CD14-positive monocyte (primary cell): ENCODE measurements around the gene MTR. TPM values are rescaled to one million over a fixed set of nuclear protein-coding genes. Genes with fewer than 3 reads are reported as not detected.

Source experiments
- DNase-seq, 3 donors: peaks; one replicate each; pipeline ENCODE4 v3.0.0-alpha.2; 2011 to 2022
- H2AFZ ChIP-seq: 2 replicates; pipeline ENCODE4 v1.6.0; 2012; ENCODE audit warnings: mild to moderate bottlenecking, low read depth, low read length, inconsistent platforms; ENCODE audit not compliant: insufficient read depth, poor library complexity, severe bottlenecking
- H3K27ac ChIP-seq, 2 donors: 1 replicate in 1 of 2; 2 replicates in 1 of 2; pipeline ENCODE4 v1.5.1; 2012 to 2013; ENCODE audit warnings: low read length in 2 of 2, control low read depth in 1 of 2, inconsistent platforms in 1 of 2, low read depth in 1 of 2, mild to moderate bottlenecking in 1 of 2
- H3K27me3 ChIP-seq, 2 donors: one replicate each; pipeline versions ENCODE4 v1.6.0 to v1.6.1; 2011 to 2013; ENCODE audit warnings: low read length in 2 of 2; ENCODE audit not compliant: control insufficient read depth in 2 of 2, insufficient read depth in 2 of 2
- H3K36me3 ChIP-seq, 2 donors: replicated peaks in 1 of 2; 1 replicate in 1 of 2; 2 replicates in 1 of 2; pipeline versions ENCODE4 v1.5.1 to v1.6.1; 2012 to 2013; ENCODE audit warnings: low read length in 2 of 2, control low read depth in 1 of 2, inconsistent platforms in 1 of 2, mild to moderate bottlenecking in 1 of 2; ENCODE audit not compliant: insufficient read depth in 2 of 2, control insufficient read depth in 1 of 2
- H3K4me1 ChIP-seq, 2 donors: 1 replicate in 1 of 2; 2 replicates in 1 of 2; pipeline versions ENCODE4 v1.5.1 to v1.6.1; 2012 to 2013; ENCODE audit warnings: low read length in 2 of 2, control low read depth in 1 of 2, inconsistent platforms in 1 of 2, mild to moderate bottlenecking in 1 of 2, moderate library complexity in 1 of 2; ENCODE audit not compliant: insufficient read depth in 2 of 2, control insufficient read depth in 1 of 2
- H3K4me2 ChIP-seq: replicated peaks from 2 replicates; pipeline ENCODE3; 2012; ENCODE audit warnings: low read length, moderate library complexity, mild to moderate bottlenecking; ENCODE audit not compliant: poor library complexity, severe bottlenecking; ENCODE audit errors: extremely low read depth
- H3K4me3 ChIP-seq, 3 experiments: fragments of 200-600 bp in 1 of 3; sonication (generic) in 1 of 3; replicated peaks in 1 of 3; 1 replicate in 2 of 3; 2 replicates in 1 of 3; pipeline ENCODE4 v1.5.1; 2011 to 2013; ENCODE audit warnings: low read length in 3 of 3, mild to moderate bottlenecking in 3 of 3, control low read depth in 2 of 3, low read depth in 2 of 3, inconsistent platforms in 1 of 3, moderate library complexity in 1 of 3
- H3K79me2 ChIP-seq: 2 replicates; pipeline ENCODE4 v1.6.0; 2012; ENCODE audit warnings: mild to moderate bottlenecking, control low read depth, inconsistent platforms, low read length, moderate library complexity; ENCODE audit not compliant: insufficient read depth
- H3K9ac ChIP-seq: 2 replicates; pipeline ENCODE4 v1.6.0; 2017; ENCODE audit warnings: low read length, mild to moderate bottlenecking; ENCODE audit not compliant: insufficient read depth, poor library complexity, severe bottlenecking
- H3K9me3 ChIP-seq, 2 donors: replicated peaks in 1 of 2; 1 replicate in 1 of 2; 2 replicates in 1 of 2; pipeline versions ENCODE4 v1.5.1 to v1.6.1; 2012 to 2013; ENCODE audit warnings: low read length in 2 of 2, control low read depth in 1 of 2; ENCODE audit not compliant: control insufficient read depth in 1 of 2, insufficient read depth in 1 of 2
- H4K20me1 ChIP-seq: 2 replicates; pipeline ENCODE4 v1.6.0; 2012; ENCODE audit warnings: mild to moderate bottlenecking, low read length, control low read depth, moderate library complexity; ENCODE audit not compliant: insufficient read depth
- H3K27ac Mint-ChIP-seq, 7 donors: one replicate each; pipeline ENCODE4 v1.8.0; 2020; ENCODE audit warnings: mild to moderate bottlenecking in 7 of 7, mixed read lengths in 7 of 7, moderate library complexity in 6 of 7, inconsistent platforms in 2 of 7
- H3K27me3 Mint-ChIP-seq, 3 donors: one replicate each; pipeline ENCODE4 v1.8.0; 2021 to 2022; ENCODE audit warnings: low read depth in 3 of 3, mild to moderate bottlenecking in 3 of 3, mixed read lengths in 3 of 3, moderate library complexity in 3 of 3, inconsistent platforms in 1 of 3
- H3K36me3 Mint-ChIP-seq, 2 donors: one replicate each; pipeline ENCODE4 v1.8.0; 2020; ENCODE audit warnings: mixed read lengths in 2 of 2, inconsistent platforms in 1 of 2, mild to moderate bottlenecking in 1 of 2
- H3K4me1 Mint-ChIP-seq: one replicate; pipeline ENCODE4 v1.8.0; 2020; ENCODE audit warnings: mild to moderate bottlenecking, mixed read lengths
- H3K4me3 Mint-ChIP-seq, 2 donors: one replicate each; pipeline ENCODE4 v1.8.0; 2020; ENCODE audit warnings: mild to moderate bottlenecking in 2 of 2, mixed read lengths in 2 of 2, moderate library complexity in 1 of 2
- H3K9me3 Mint-ChIP-seq, 7 donors: one replicate each; pipeline ENCODE4 v1.8.0; 2020 to 2022; ENCODE audit warnings: mixed read lengths in 7 of 7, mild to moderate bottlenecking in 6 of 7, moderate library complexity in 6 of 7, inconsistent platforms in 2 of 7
- WGBS: methylation state at CpG from one replicate; pipeline ENCODE4 v1.1.5; 2013; ENCODE audit warnings: missing lambda C conversion rate; ENCODE audit not compliant: insufficient coverage; 5-methylcytosine and 5-hydroxymethylcytosine counted together
- intact Hi-C, 2 donors: fragments of 100-400 bp; cut with micrococcal nuclease; formaldehyde crosslinking; loops; one replicate each; pipeline versions ENCODE4 v1.15.0 to v1.15.1; 2023
- polyA plus RNA-seq, 3 donors: library from polyadenylated mRNA; depleted of rRNA in 1 of 3; unstranded in 2 of 3; stranded (reverse) in 1 of 3; fragments of 300-500 nt in 2 of 3; fragments of >200 nt in 1 of 3; fragmentation: Illumina TruSeq in 2 of 3; gene quantifications; 1 replicate in 2 of 3; 2 replicates in 1 of 3; pipeline ENCODE4 v1.2.3, GENCODE V29; 2012 to 2021
- TF ChIP-seq, protein P1 (sequence below): fragments of 200-600 bp; IDR thresholded peaks from one replicate; pipeline ENCODE4 v1.8.0; 2022; ENCODE audit warnings: antibody characterized with exemption, mild to moderate bottlenecking

Gene MTR
- polyA plus RNA-seq, 3 donors: 3.4 to 5.4 (median 4.7) TPM

GRCh38 chr1:236952246-236953003, 157.3 kb downstream of the MTR start:
- TF ChIP-seq, protein P1, sequence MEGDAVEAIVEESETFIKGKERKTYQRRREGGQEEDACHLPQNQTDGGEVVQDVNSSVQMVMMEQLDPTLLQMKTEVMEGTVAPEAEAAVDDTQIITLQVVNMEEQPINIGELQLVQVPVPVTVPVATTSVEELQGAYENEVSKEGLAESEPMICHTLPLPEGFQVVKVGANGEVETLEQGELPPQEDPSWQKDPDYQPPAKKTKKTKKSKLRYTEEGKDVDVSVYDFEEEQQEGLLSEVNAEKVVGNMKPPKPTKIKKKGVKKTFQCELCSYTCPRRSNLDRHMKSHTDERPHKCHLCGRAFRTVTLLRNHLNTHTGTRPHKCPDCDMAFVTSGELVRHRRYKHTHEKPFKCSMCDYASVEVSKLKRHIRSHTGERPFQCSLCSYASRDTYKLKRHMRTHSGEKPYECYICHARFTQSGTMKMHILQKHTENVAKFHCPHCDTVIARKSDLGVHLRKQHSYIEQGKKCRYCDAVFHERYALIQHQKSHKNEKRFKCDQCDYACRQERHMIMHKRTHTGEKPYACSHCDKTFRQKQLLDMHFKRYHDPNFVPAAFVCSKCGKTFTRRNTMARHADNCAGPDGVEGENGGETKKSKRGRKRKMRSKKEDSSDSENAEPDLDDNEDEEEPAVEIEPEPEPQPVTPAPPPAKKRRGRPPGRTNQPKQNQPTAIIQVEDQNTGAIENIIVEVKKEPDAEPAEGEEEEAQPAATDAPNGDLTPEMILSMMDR: no peak
- H3K36me3 Mint-ChIP-seq: no peaks in the 10 kb centered on the region
- H3K27ac ChIP-seq: no peak overlapping the region
- peaks cover 0 to 7% (median 5%) of the 10 kb centered on the region in 7 donors for H3K9me3 Mint-ChIP-seq
- no peak overlapping the region for H3K4me3 Mint-ChIP-seq
- H3K4me1 ChIP-seq: no peaks in the 10 kb centered on the region
- no peak overlapping the region for H3K4me3 ChIP-seq
- 49% methylated on average over 5 of the region's 9 CpGs for WGBS
- H3K27me3 Mint-ChIP-seq: no peaks in the 10 kb centered on the region
- no peaks in the 10 kb centered on the region for H3K9me3 ChIP-seq
- no peaks in the 10 kb centered on the region for H3K4me1 Mint-ChIP-seq
- no peak overlapping the region for H2AFZ ChIP-seq
- H3K36me3 ChIP-seq: no peaks in the 10 kb centered on the region
- intact Hi-C loops: no loop called here
- DNase-seq: no peak
- H3K27me3 ChIP-seq: no peaks in the 10 kb centered on the region
- no peaks in the 10 kb centered on the region for H3K79me2 ChIP-seq
- no peaks in the 10 kb centered on the region for H4K20me1 ChIP-seq
- H3K9ac ChIP-seq: no peak overlapping the region
- no peak overlapping the region for H3K27ac Mint-ChIP-seq
- no peak overlapping the region for H3K4me2 ChIP-seq

GRCh38 chr1:236953151-236953700, 158.1 kb downstream of the MTR start:
- no peaks in the 10 kb centered on the region for H4K20me1 ChIP-seq
- Mint-ChIP-seq H3K36me3 (no peaks in the 10 kb centered on the region), H3K4me1 (no peaks in the 10 kb centered on the region), H3K4me3 (no peak overlapping the region), H3K27me3 (peaks cover 0 to 2% (median 0%) of the 10 kb centered on the region in 3 donors), H3K27ac (no peak overlapping the region), H3K9me3 (peaks cover 3 to 10% (median 6%) of the 10 kb centered on the region in 7 donors)
- no peak overlapping the region for H3K27ac ChIP-seq
- TF ChIP-seq, protein P1: no peak
- no peaks in the 10 kb centered on the region for H3K27me3 ChIP-seq
- no peak for DNase-seq
- H3K79me2 ChIP-seq: no peaks in the 10 kb centered on the region
- no CpG with 5 or more reads among the region's 2 CpGs for WGBS
- H3K9ac ChIP-seq: no peak overlapping the region
- no peaks in the 10 kb centered on the region for H3K4me1 ChIP-seq
- H2AFZ ChIP-seq: no peak overlapping the region
- no peaks in the 10 kb centered on the region for H3K36me3 ChIP-seq
- no peak overlapping the region for H3K4me3 ChIP-seq
- intact Hi-C loops: no loop called here
- no peaks in the 10 kb centered on the region for H3K9me3 ChIP-seq
- H3K4me2 ChIP-seq: no peak overlapping the region

Other genes starting within 250 kb of the MTR start
- gene HEATR1, start 190.8 kb upstream of the MTR start, polyA plus RNA-seq: 1 to 10 TPM; 2.8 to 4.2 (median 3.7) TPM
- gene ACTN2, start 108.8 kb upstream of the MTR start, polyA plus RNA-seq: under 1 TPM in 1 of 3 donors, not detected in 2; 0.07 TPM
- not detected for gene MT1HL1, start 209.1 kb downstream of the MTR start, polyA plus RNA-seq
- gene RYR2, start 246.9 kb downstream of the MTR start, polyA plus RNA-seq: not detected